Parathyroid adenoma (tissue), 2 donors: ENCODE data around the gene RALB.

Experiments used
- H2AFZ ChIP-seq: fragments of 300-600 bp; sonication (generic); one replicate; pipeline ENCODE4 v1.7.0; 2017; ENCODE audit warnings: antibody characterized with exemption, mild to moderate bottlenecking
- H3K27ac ChIP-seq: fragments of 300-600 bp; sonication (generic); one replicate; pipeline ENCODE4 v1.7.0; 2017
- H3K27me3 ChIP-seq: fragments of 300-600 bp; sonication (generic); one replicate; pipeline ENCODE4 v1.7.0; 2017; ENCODE audit warnings: low read length; ENCODE audit not compliant: control insufficient read depth, insufficient read depth
- H3K36me3 ChIP-seq: fragments of 300-600 bp; sonication (generic); one replicate; pipeline ENCODE4 v1.7.0; 2017; ENCODE audit warnings: low read length; ENCODE audit not compliant: control insufficient read depth, insufficient read depth
- H3K4me1 ChIP-seq: fragments of 300-600 bp; sonication (generic); one replicate; pipeline ENCODE4 v1.7.0; 2017; ENCODE audit warnings: control low read depth
- H3K4me2 ChIP-seq: fragments of 300-600 bp; sonication (generic); one replicate; pipeline ENCODE4 v1.7.0; 2017; ENCODE audit warnings: low read length
- H3K4me3 ChIP-seq: fragments of 300-600 bp; sonication (generic); one replicate; pipeline ENCODE4 v1.7.0; 2017; ENCODE audit warnings: low read depth, low read length
- H3K79me2 ChIP-seq: fragments of 300-600 bp; sonication (generic); one replicate; pipeline ENCODE4 v1.7.0; 2017; ENCODE audit warnings: control low read depth
- H3K9ac ChIP-seq: fragments of 300-600 bp; sonication (generic); one replicate; pipeline ENCODE4 v1.7.0; 2017; ENCODE audit warnings: mild to moderate bottlenecking
- H3K9me3 ChIP-seq: fragments of 300-600 bp; sonication (generic); one replicate; pipeline ENCODE4 v1.7.0; 2017; ENCODE audit warnings: low read length; ENCODE audit not compliant: control insufficient read depth
- TF ChIP-seq, protein P1 (sequence below): fragments of 300-600 bp; sonication (generic); IDR thresholded peaks from one replicate; pipeline ENCODE4 v1.7.0; 2017; ENCODE audit warnings: antibody characterized with exemption, mild to moderate bottlenecking
- donor health status: primary hyperparathyroidism.

RALB gene

DNA sequence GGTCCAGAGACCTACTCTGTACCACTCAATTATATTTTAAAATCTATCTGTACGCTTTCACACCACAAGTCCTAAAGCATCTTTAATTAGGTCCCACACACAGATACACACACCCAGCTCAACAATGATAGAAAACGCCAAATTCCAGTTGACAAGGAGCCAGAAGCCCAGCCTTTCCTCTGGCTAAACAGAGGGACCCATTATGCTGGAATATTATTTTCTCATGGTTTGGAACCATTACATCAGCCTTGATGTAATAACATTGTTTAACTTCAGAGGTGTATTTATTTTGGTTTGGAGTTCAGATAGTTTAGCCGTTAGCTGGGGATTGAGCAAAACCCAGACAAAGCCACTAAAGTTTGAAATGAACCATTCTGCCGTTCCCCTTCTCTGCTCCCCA lies 79.3 kb downstream of the RALB start:
- Histone ChIP-seq H3K79me2 (no peaks in the 10 kb centered on the region), H3K36me3 (no peaks in the 10 kb centered on the region), H3K27me3 (no peaks in the 10 kb centered on the region), H3K9me3 (no peaks in the 10 kb centered on the region), H3K4me1 (no peaks in the 10 kb centered on the region), H3K4me3 (no peak overlapping the region), H3K27ac (no peak overlapping the region), H2AFZ (no peak overlapping the region), H3K9ac (no peak overlapping the region), H3K4me2 (no peak overlapping the region)
- TF ChIP-seq, protein P1, sequence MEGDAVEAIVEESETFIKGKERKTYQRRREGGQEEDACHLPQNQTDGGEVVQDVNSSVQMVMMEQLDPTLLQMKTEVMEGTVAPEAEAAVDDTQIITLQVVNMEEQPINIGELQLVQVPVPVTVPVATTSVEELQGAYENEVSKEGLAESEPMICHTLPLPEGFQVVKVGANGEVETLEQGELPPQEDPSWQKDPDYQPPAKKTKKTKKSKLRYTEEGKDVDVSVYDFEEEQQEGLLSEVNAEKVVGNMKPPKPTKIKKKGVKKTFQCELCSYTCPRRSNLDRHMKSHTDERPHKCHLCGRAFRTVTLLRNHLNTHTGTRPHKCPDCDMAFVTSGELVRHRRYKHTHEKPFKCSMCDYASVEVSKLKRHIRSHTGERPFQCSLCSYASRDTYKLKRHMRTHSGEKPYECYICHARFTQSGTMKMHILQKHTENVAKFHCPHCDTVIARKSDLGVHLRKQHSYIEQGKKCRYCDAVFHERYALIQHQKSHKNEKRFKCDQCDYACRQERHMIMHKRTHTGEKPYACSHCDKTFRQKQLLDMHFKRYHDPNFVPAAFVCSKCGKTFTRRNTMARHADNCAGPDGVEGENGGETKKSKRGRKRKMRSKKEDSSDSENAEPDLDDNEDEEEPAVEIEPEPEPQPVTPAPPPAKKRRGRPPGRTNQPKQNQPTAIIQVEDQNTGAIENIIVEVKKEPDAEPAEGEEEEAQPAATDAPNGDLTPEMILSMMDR = no peak

DNA sequence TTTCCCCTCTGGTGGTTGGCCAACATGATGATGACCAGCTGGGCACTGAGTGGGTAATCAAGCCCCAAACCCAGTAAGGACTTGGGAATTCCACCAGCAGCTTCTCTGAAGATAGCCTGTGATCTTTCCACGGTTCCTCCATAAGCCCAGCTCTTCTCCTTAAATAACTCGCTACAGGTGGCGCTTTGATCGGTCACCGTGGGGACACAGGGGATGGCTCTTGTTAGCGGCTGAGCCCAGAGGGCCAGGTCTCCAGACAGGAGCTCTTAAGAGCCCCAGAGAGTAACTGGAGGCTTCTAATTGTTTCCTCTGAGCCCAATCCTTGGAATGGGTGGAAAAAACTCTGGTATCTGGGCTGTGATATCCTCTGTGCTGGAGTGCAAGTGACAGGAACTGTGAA lies 79.7 kb downstream of the RALB start:
- Histone ChIP-seq H3K9me3 (no peaks in the 10 kb centered on the region), H3K4me3 (no peak overlapping the region), H3K4me1 (no peaks in the 10 kb centered on the region), H3K9ac (no peak overlapping the region), H3K36me3 (no peaks in the 10 kb centered on the region), H3K27ac (no peak overlapping the region), H3K27me3 (no peaks in the 10 kb centered on the region), H3K4me2 (no peak overlapping the region), H2AFZ (no peak overlapping the region), H3K79me2 (no peaks in the 10 kb centered on the region)
- TF ChIP-seq, protein P1 = no peak

DNA sequence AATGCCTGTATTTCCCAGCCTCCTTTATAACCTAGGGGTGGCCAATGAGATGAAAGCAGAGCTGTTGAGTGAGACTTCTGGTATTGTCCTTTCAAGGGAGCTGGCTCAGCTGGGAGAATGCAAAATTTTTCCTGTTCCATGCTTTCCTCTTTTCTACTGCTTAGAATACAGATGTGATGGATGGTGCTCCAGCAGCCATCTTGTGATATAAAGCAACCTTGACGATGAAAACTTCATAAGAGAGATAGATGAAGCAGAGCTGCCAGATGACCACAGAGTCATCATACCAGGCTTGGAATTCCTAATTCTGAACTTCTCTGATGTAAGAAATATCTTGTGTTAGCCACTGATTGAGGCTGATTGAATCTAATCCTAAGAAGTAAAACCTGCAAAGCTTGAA lies 81.4 kb downstream of the RALB start:
- no peak overlapping the region for H3K4me2 ChIP-seq

DNA sequence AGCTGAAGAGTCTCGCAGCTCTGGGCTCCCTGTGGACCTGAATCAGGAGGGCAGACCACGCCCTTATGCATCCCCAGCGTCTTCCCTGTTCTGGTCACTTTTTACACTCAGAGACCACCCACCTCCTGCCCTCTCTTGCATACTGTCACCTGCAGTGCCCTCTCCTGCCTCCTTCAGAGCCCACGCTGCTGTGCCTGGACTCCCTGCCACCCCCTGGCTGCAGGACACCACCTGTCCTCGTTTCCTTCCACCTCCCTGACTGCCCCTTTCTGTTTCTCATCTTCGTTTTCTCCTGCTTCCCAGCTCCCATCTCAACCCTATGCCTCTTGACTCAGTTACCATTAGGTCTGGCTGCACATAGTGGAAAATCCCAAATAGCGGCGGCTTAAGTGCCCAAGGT lies 84.1 kb downstream of the RALB start:
- Histone ChIP-seq H3K36me3 (no peaks in the 10 kb centered on the region), H3K9me3 (no peaks in the 10 kb centered on the region), H3K79me2 (no peaks in the 10 kb centered on the region), H3K27me3 (no peaks in the 10 kb centered on the region), H3K4me1 (peaks cover 8% of the 10 kb centered on the region), H3K4me2 (no peak overlapping the region), H3K9ac (no peak overlapping the region), H3K4me3 (no peak overlapping the region), H2AFZ (no peak overlapping the region), H3K27ac (no peak overlapping the region)
- TF ChIP-seq, protein P1 = no peak

More for the DNA sequence above, 81.4 kb downstream of the RALB start:
- no peak overlapping the region for H3K4me3 ChIP-seq
- H3K4me1 ChIP-seq = peaks cover 8% of the 10 kb centered on the region
- no peak overlapping the region for H2AFZ ChIP-seq
- H3K9ac ChIP-seq = no peak overlapping the region
- no peaks in the 10 kb centered on the region for H3K27me3 ChIP-seq
- no peaks in the 10 kb centered on the region for H3K79me2 ChIP-seq
- TF ChIP-seq, protein P1 = no peak
- H3K36me3 ChIP-seq = no peaks in the 10 kb centered on the region
- no peaks in the 10 kb centered on the region for H3K9me3 ChIP-seq
- H3K27ac ChIP-seq = no peak overlapping the region

DNA sequence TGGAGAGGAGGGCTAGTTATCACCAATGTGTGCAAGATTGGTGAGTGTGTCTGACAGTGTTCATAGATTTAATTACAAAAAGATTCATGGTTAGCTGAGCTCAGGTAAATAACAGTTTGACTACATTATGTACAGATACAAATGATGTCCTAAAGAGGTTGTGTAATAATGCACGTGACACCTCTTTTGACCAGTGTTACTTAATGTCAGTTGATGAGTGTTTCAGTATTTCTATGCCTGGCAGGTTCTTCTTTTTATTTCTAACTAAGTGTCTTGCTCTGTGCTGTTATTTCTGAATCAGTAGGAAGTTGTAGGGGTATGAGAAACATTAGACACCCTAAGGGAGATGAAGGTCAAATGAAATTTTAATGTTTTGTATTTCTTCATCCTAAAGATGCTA lies 85.4 kb downstream of the RALB start:
- Histone ChIP-seq H3K27me3 (no peaks in the 10 kb centered on the region), H3K27ac (no peak overlapping the region), H3K4me2 (no peak overlapping the region), H3K4me1 (peaks cover 8% of the 10 kb centered on the region), H2AFZ (peak overlapping the region; percentile 8), H3K9me3 (no peaks in the 10 kb centered on the region), H3K9ac (no peak overlapping the region), H3K4me3 (no peak overlapping the region), H3K79me2 (no peaks in the 10 kb centered on the region), H3K36me3 (no peaks in the 10 kb centered on the region)
- TF ChIP-seq, protein P1 = no peak
